WERI-Rb-1 (cell line): ENCODE data around the gene NFATC3.
"Not testable (repeated sequence)": the region's sequence is repeated elsewhere in the genome, so short reads cannot be mapped to it uniquely, and the experiment has no call there.

ENCODE experiments used
- DNase-seq: peaks from one replicate; pipeline ENCODE4 v3.0.0-alpha.2; 2020
- H3K27ac ChIP-seq: fragments of 250-450 bp; sonication (Bioruptor Pico); 2 replicates; pipeline ENCODE4 v1.5.1; 2020; ENCODE audit warnings: mild to moderate bottlenecking, moderate library complexity
- H3K27me3 ChIP-seq: fragments of 250-450 bp; sonication (Bioruptor Pico); 2 replicates; pipeline ENCODE4 v1.5.1; 2021; ENCODE audit warnings: mild to moderate bottlenecking, low read depth, moderate library complexity; ENCODE audit not compliant: insufficient read depth, severe bottlenecking
- H3K36me3 ChIP-seq: fragments of 250-450 bp; sonication (Bioruptor Pico); 2 replicates; pipeline ENCODE4 v1.5.1; 2020; ENCODE audit warnings: mild to moderate bottlenecking, moderate library complexity
- H3K4me3 ChIP-seq: 2 replicates; pipeline ENCODE4 v1.5.1; 2011; ENCODE audit warnings: low read depth, mild to moderate bottlenecking, control low read depth, low read length
- H3K9me3 ChIP-seq: fragments of 250-450 bp; sonication (Bioruptor Pico); 2 replicates; pipeline ENCODE4 v1.5.1; 2021; ENCODE audit warnings: mild to moderate bottlenecking, moderate library complexity; ENCODE audit not compliant: severe bottlenecking
- TF ChIP-seq, protein P1 (sequence below): IDR thresholded peaks from 2 replicates; pipeline ENCODE4 v1.5.1; 2011; ENCODE audit warnings: low read depth, mild to moderate bottlenecking, control low read depth, inconsistent platforms, low read length

Gene NFATC3

DNA sequence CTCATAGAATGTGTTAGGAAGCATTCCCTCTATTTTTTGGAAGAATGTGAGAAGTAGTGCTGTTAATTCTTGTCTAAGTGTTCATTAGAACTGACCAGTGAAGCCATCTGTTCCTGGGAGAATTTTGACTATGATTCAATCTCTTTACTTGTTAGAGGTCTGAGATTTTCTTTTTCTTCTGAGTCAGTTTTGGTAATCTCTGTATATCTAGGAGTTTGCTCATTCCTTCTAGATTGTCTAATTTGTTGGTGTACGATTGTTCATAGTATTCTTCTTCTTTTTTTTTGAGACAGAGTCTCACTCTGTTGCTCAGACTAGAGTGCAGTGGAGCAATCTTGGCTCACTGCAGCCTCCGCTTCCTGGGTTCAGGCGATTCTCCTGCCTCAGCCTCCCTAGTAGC lies 20.4 kb downstream of the NFATC3 start:
- DNase-seq: no peak
- TF ChIP-seq, protein P1, sequence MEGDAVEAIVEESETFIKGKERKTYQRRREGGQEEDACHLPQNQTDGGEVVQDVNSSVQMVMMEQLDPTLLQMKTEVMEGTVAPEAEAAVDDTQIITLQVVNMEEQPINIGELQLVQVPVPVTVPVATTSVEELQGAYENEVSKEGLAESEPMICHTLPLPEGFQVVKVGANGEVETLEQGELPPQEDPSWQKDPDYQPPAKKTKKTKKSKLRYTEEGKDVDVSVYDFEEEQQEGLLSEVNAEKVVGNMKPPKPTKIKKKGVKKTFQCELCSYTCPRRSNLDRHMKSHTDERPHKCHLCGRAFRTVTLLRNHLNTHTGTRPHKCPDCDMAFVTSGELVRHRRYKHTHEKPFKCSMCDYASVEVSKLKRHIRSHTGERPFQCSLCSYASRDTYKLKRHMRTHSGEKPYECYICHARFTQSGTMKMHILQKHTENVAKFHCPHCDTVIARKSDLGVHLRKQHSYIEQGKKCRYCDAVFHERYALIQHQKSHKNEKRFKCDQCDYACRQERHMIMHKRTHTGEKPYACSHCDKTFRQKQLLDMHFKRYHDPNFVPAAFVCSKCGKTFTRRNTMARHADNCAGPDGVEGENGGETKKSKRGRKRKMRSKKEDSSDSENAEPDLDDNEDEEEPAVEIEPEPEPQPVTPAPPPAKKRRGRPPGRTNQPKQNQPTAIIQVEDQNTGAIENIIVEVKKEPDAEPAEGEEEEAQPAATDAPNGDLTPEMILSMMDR: no peak
- Histone ChIP-seq H3K36me3 (no peaks in the 10 kb centered on the region; the same call in 1 of the 2 replicates), H3K4me3 (no peak overlapping the region), H3K9me3 (peaks cover 7% of the 10 kb centered on the region), H3K27me3 (no peaks in the 10 kb centered on the region), H3K27ac (no peak overlapping the region)

DNA sequence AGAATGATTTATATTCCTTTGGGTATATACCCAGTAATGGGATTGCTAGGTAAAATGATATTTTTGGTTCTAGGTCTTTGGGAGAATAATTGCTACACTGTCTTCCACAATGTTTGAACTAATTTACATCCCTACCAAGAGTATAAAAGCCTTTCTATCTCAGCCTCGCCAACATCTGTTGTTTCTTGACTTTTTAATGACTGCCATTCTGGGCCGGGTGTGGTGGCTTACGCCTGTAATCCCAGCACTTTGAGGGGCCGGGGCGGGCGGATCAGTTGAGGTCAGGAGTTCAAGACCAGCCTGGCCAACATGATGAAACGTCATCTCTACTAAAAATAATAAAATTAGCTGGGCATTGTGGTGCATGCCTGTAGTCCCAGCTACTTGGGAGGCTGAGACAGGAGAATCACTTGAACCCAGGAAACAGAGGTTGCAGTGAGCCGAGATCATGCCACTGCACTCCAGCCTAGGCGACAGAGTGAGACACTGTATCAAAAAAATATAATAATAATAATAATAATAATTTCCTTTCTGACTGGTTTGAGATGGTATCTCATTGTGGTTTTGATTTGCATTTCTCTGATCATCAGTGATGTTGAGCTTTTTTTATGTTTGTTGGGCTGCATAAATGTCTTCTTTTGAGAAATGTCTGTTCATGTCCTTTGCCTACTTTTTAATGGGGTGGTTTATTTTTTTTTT lies 22.2 kb downstream of the NFATC3 start:
- H3K4me3 ChIP-seq, DNase-seq, H3K36me3 ChIP-seq, H3K9me3 ChIP-seq, H3K27ac ChIP-seq, H3K27me3 ChIP-seq: not testable (repeated sequence)

DNA sequence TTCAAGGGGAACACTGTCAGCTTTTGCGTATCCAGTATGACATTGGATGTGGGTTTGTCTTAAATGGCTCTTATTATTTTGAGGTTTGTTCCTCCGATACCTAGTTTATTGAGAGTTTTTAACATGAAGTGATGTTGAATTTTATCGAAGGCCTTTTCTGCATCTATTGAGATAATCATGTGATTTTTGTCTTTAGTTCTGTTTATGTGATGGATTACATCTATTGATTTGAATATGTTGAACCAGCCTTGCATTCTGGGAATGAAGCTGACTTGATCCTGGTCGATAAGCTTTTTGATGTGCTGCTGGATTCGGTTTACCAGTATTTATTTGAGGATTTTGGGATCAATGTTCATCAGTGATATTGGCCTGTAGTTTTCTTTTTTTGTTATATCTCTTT lies 24.0 kb downstream of the NFATC3 start:
- H3K27ac ChIP-seq, DNase-seq, H3K36me3 ChIP-seq, H3K27me3 ChIP-seq, H3K4me3 ChIP-seq, H3K9me3 ChIP-seq: not testable (repeated sequence)

DNA sequence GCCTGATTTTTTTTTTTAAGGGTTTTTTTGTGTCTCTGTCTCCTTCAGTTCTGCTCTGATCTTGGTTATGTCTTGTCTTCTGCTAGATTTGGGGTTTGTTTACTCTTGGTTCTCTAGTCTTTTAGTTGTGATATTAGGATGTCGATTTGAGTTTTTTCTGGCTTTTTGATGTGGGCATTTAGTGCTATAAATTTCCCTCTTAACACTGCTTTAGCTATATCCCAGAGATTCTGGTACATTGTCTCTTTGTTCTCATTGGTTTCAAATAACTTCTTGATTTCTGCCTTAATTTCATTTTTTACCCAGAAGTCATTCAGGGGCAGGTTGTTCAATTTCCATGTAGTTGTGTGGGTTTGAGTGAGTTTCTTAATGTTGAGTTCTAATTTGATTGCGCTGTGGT lies 25.4 kb downstream of the NFATC3 start:
- DNase-seq, H3K27me3 ChIP-seq, H3K27ac ChIP-seq, H3K9me3 ChIP-seq, H3K4me3 ChIP-seq, H3K36me3 ChIP-seq: not testable (repeated sequence)

DNA sequence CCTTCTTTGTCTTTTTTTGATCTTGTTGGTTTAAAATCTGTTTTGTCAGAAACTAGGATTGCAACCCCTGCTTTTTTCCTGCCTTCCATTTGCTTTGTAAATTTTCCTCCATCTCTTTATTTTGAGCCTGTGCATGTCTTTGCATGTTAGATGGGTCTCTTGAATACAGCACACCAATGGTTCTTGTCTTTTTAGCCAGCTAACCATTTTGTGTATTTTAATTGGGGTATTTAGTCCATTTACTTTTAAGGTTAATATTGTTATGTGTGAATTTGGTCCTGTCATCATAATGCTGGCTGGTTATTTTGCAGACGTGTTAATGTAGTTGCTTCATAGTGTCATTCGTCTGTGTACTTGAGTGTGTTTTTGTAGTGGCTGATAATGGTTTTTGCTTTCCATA lies 26.2 kb downstream of the NFATC3 start:
- Histone ChIP-seq H3K9me3 (peaks cover 7% of the 10 kb centered on the region), H3K36me3 (no peaks in the 10 kb centered on the region), H3K4me3 (no peak overlapping the region), H3K27ac (no peak overlapping the region), H3K27me3 (no peaks in the 10 kb centered on the region)
- TF ChIP-seq, protein P1: no peak
- DNase-seq: no peak

DNA sequence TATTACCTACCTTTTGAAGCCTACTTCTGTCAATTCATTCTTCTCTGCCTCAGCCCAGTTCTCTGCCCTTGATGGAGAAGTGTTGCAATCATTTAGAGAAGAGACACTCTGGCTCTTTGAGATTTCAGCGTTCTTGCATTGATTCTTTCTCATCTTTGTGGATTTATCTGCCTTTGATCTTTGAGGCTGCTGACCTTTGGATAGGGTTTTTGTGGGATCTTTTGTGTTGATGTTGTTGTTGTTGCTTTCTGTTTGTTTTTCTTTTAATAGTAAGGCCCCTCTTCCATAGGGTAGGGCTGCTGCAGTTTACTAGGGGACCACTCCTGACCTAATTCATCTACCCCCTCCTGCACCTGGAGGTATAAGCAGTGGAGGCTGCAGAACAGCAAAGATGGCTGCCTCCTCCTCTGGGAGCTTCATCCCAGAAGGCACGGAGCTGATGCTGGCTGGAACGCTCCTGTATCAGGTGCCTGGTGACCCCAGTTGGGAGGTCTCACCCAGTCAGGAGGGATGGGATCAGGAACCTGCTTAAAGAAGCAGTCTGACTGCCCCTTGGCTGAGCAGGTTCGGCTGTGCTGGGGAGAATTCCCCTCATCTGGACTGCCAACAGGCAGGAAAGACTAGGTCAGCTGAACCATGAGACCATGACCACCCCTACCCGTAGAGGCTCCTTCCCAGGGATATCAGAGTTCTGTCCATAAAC lies 28.0 kb downstream of the NFATC3 start:
- Histone ChIP-seq H3K36me3 (no peaks in the 10 kb centered on the region), H3K27ac (no peak overlapping the region), H3K9me3 (peaks cover 7% of the 10 kb centered on the region), H3K27me3 (no peaks in the 10 kb centered on the region), H3K4me3 (no peak overlapping the region)
- TF ChIP-seq, protein P1: no peak
- DNase-seq: no peak

DNA sequence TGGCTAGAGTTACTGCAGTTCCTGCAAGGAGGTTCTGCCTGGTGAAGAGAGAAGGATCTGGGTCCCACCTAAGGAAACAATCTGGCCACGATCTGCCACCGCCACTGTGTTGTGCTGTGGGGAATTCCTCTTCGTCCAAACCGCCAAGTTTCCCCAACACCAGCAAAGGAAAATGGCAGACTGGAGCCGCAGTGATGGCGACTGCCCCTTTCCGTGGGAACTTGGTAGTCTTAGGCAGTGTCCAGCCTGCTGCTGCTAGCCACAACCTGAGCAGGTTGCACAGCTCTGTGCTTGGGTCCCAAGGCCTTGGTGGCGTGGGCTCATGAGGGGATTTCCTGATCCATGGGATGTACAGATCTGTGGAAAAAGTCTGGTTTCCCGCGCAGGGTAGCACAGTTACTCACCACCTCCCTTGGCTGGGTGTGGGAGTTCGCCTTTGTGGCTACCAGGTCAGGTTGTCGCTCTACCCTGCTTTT lies 28.6 kb downstream of the NFATC3 start:
- Histone ChIP-seq H3K27me3 (no peaks in the 10 kb centered on the region), H3K27ac (no peak overlapping the region), H3K4me3 (no peak overlapping the region), H3K36me3 (no peaks in the 10 kb centered on the region), H3K9me3 (peaks cover 2% of the 10 kb centered on the region)
- DNase-seq: no peak
- TF ChIP-seq, protein P1: no peak

DNA sequence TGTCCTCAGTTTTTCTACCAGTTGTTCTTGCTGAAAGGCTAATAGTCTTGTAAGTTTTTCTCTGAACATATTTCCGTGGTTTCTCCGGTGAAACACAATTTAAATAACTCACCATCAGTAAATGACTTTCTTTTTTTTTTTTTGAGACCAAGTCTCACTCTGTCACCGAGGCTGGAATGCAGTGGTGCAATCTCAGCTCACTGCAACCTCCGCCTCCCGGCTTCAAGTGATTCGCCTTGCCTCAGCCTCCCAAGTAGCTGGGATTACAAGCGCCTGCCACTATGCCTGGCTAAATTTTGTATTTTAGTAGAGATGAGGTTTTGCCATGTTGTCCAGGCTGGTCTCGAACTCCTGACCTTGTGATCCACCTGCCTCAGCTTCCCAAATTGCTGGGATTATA lies 29.8 kb downstream of the NFATC3 start:
- not testable (repeated sequence) for DNase-seq, H3K9me3 ChIP-seq, H3K27ac ChIP-seq

More for the DNA sequence above, 29.8 kb downstream of the NFATC3 start:
- H3K27me3 ChIP-seq, H3K36me3 ChIP-seq, H3K4me3 ChIP-seq: not testable (repeated sequence)
